H9 (cell line): ENCODE measurements around the gene PARM1. TPM values are rescaled to one million over a fixed set of nuclear protein-coding genes. Genes with fewer than 3 reads are reported as not detected.

Experiments
- DNase-seq: peaks from one replicate; pipeline ENCODE4 v3.0.0-alpha.2; 2017
- H2AFZ ChIP-seq: one replicate; pipeline ENCODE4 v1.6.1; 2013; ENCODE audit warnings: mild to moderate bottlenecking, low read length, control low read depth, moderate library complexity
- H2AK5ac ChIP-seq: 2 replicates; pipeline ENCODE4 v1.6.1; 2013; ENCODE audit warnings: low read length, control low read depth, mixed read lengths; ENCODE audit not compliant: insufficient read length
- H2BK120ac ChIP-seq: one replicate; pipeline ENCODE4 v1.6.1; 2013; ENCODE audit warnings: low read depth, mild to moderate bottlenecking, low read length, control low read depth, inconsistent platforms; ENCODE audit not compliant: poor library complexity, severe bottlenecking
- H2BK12ac ChIP-seq: 2 replicates; pipeline ENCODE4 v1.6.1; 2013; ENCODE audit warnings: low read length, control low read depth, mixed read lengths, low read depth; ENCODE audit not compliant: insufficient read length
- H2BK15ac ChIP-seq: 2 replicates; pipeline ENCODE4 v1.6.1; 2013; ENCODE audit warnings: low read depth, low read length, control low read depth
- H2BK20ac ChIP-seq: one replicate; pipeline ENCODE4 v1.6.1; 2013; ENCODE audit warnings: low read depth, mild to moderate bottlenecking, low read length, control low read depth, inconsistent platforms; ENCODE audit not compliant: poor library complexity, severe bottlenecking
- H2BK5ac ChIP-seq: 2 replicates; pipeline ENCODE4 v1.6.1; 2013; ENCODE audit warnings: low read length, control low read depth, mixed read lengths; ENCODE audit not compliant: insufficient read length
- H3K14ac ChIP-seq: 2 replicates; pipeline ENCODE4 v1.6.1; 2013; ENCODE audit warnings: low read length, control low read depth; ENCODE audit not compliant: insufficient read depth
- H3K18ac ChIP-seq: 2 replicates; pipeline ENCODE4 v1.6.1; 2013; ENCODE audit warnings: low read depth, mild to moderate bottlenecking, mixed read lengths, low read length, control low read depth; ENCODE audit not compliant: insufficient read length
- H3K23ac ChIP-seq: 2 replicates; pipeline ENCODE4 v1.6.1; 2013; ENCODE audit warnings: low read length, control low read depth, mixed read lengths, low read depth; ENCODE audit not compliant: insufficient read length
- H3K23me2 ChIP-seq: 2 replicates; pipeline ENCODE4 v1.6.1; 2013; ENCODE audit warnings: low read depth, mild to moderate bottlenecking, mixed read lengths, low read length, control low read depth; ENCODE audit not compliant: insufficient read length, poor library complexity, severe bottlenecking
- H3K27ac ChIP-seq: 2 replicates; pipeline ENCODE4 v1.5.1; 2013; ENCODE audit warnings: low read length, control low read depth, mixed read lengths, low read depth; ENCODE audit not compliant: insufficient read length
- H3K27me3 ChIP-seq: 2 replicates; pipeline ENCODE4 v1.6.1; 2013; ENCODE audit warnings: low read length, control low read depth, inconsistent platforms; ENCODE audit not compliant: insufficient read depth
- H3K4ac ChIP-seq: 2 replicates; pipeline ENCODE4 v1.6.1; 2013; ENCODE audit warnings: low read depth, mild to moderate bottlenecking, control low read depth, inconsistent platforms, low read length, moderate library complexity
- H3K4me1 ChIP-seq: 2 replicates; pipeline ENCODE4 v1.6.1; 2013; ENCODE audit warnings: low read length, control low read depth, inconsistent platforms; ENCODE audit not compliant: insufficient read depth
- H3K4me2 ChIP-seq: 2 replicates; pipeline ENCODE4 v1.6.1; 2013; ENCODE audit warnings: low read length, control low read depth, mixed read lengths; ENCODE audit not compliant: insufficient read length, insufficient read depth
- H3K56ac ChIP-seq: 2 replicates; pipeline ENCODE4 v1.6.1; 2013; ENCODE audit warnings: low read depth, mild to moderate bottlenecking, mixed read lengths, low read length, control low read depth; ENCODE audit not compliant: insufficient read length
- H3K79me1 ChIP-seq: 2 replicates; pipeline ENCODE4 v1.6.1; 2013; ENCODE audit warnings: low read depth, mild to moderate bottlenecking, moderate library complexity, low read length, control low read depth, inconsistent platforms; ENCODE audit not compliant: insufficient read depth, poor library complexity, severe bottlenecking
- H3K79me2 ChIP-seq: 2 replicates; pipeline ENCODE4 v1.6.1; 2013; ENCODE audit warnings: low read length, control low read depth, inconsistent platforms; ENCODE audit not compliant: insufficient read depth
- H3K9ac ChIP-seq: 2 replicates; pipeline ENCODE4 v1.6.1; 2013; ENCODE audit warnings: low read length, control low read depth, mixed read lengths; ENCODE audit not compliant: insufficient read length; ENCODE audit errors: extremely low read depth
- H3K9me3 ChIP-seq: one replicate; pipeline ENCODE4 v1.6.1; 2013; ENCODE audit warnings: low read depth, low read length, inconsistent platforms; ENCODE audit not compliant: control insufficient read depth
- H3T11ph ChIP-seq: one replicate; pipeline ENCODE4 v1.6.1; 2013; ENCODE audit warnings: mild to moderate bottlenecking, low read length, control low read depth, inconsistent platforms
- H4K20me1 ChIP-seq: one replicate; pipeline ENCODE4 v1.6.1; 2013; ENCODE audit not compliant: control insufficient read depth, insufficient read length, insufficient read depth
- H4K5ac ChIP-seq: 2 replicates; pipeline ENCODE4 v1.6.1; 2013; ENCODE audit warnings: low read depth, mild to moderate bottlenecking, mixed read lengths, low read length, control low read depth; ENCODE audit not compliant: insufficient read length
- H4K8ac ChIP-seq: replicated peaks from 2 replicates; pipeline ENCODE4 v1.6.1; 2013; ENCODE audit warnings: low read length, control low read depth, mixed read lengths, low read depth; ENCODE audit not compliant: insufficient read length
- H4K91ac ChIP-seq: 2 replicates; pipeline ENCODE4 v1.6.1; 2013; ENCODE audit warnings: low read depth, mild to moderate bottlenecking, moderate library complexity, mixed read lengths, low read length, control low read depth; ENCODE audit not compliant: insufficient read length
- H3K27ac Mint-ChIP-seq, 3 experiments: 2 replicates in 2 of 3; 3 replicates in 1 of 3; pipeline ENCODE4 v1.8.0; 2020 to 2021; ENCODE audit warnings: mixed read lengths in 3 of 3, mild to moderate bottlenecking in 1 of 3, moderate library complexity in 1 of 3
- H3K27me3 Mint-ChIP-seq: 2 replicates; pipeline ENCODE4 v1.8.0; 2021; ENCODE audit warnings: low read depth, mild to moderate bottlenecking, moderate library complexity, mixed read lengths
- H3K36me3 Mint-ChIP-seq, 3 experiments: 2 replicates in 2 of 3; 3 replicates in 1 of 3; pipeline ENCODE4 v1.8.0; 2020 to 2021; ENCODE audit warnings: low read depth in 3 of 3, mixed read lengths in 3 of 3; ENCODE audit not compliant: insufficient read depth in 1 of 3
- H3K4me1 Mint-ChIP-seq, 2 experiments: 2 replicates each; pipeline ENCODE4 v1.8.0; 2020; ENCODE audit warnings: mixed read lengths in 2 of 2
- H3K4me3 Mint-ChIP-seq, 2 experiments: 2 replicates in 1 of 2; 3 replicates in 1 of 2; pipeline ENCODE4 v1.8.0; 2020 to 2021; ENCODE audit warnings: mild to moderate bottlenecking in 2 of 2, mixed read lengths in 2 of 2, moderate library complexity in 1 of 2
- H3K9me3 Mint-ChIP-seq, 2 experiments: 2 replicates in 1 of 2; 3 replicates in 1 of 2; pipeline ENCODE4 v1.8.0; 2020; ENCODE audit warnings: mild to moderate bottlenecking in 2 of 2, mixed read lengths in 2 of 2, moderate library complexity in 1 of 2
- WGBS: extraction: QIAGEN DNeasy Blood & Tissue Kit; methylation state at CpG from one replicate; pipeline ENCODE4 v1.1.7; 2013; ENCODE audit warnings: missing lambda C conversion rate, low lambda C conversion rate, mixed read lengths; ENCODE audit not compliant: insufficient read length; ENCODE audit errors: extremely low coverage; 5-methylcytosine and 5-hydroxymethylcytosine counted together
- total RNA-seq: library from RNA; stranded (reverse); gene quantifications from 2 replicates; pipeline ENCODE4 v1.2.1, GENCODE V29; 2021
- TF ChIP-seq, protein P1 (sequence below): fragments of 200-600 bp; sonication (generic); conservative IDR thresholded peaks from 3 replicates; pipeline ENCODE4 v1.8.0; 2021; ENCODE audit warnings: antibody characterized with exemption, mild to moderate bottlenecking

The PARM1 gene
- total RNA-seq, 1 experiment from 2014 or later: 2.0 TPM

DNA sequence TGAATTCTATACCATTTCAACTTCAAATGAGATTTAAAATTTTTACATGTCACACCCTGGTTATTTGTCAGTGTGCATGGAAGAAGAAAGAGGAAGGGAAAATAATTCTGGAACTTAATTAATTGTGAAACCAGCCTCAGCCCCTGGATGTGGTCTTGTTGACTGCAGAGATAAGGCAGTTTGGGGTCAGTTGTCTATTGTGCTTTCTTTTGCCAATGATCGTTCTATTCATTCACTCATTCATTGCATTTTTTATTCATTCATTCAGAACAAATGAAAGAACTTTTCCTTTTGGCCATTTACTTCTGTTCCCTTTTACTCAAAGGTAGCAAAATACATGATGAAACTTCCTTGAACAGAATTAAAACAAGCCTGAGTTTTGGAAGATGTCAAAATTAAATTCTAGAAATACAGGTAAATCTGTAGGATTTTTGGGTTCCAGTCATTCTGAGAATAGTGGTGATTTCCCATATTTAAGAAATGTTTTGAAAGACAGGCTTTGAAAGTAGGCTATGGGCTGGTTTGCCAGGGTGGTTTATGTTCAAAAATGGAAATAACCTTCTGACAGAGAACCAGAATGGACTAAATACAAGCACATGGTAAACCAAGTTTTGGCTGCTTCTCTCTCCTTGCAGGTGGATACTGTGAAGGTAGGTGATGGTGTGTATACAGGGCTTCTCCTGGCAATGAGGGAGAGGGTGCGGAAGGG lies 35.7 kb downstream of the PARM1 start:
- H3K27ac Mint-ChIP-seq: no peak overlapping the region
- no peak for DNase-seq
- Histone ChIP-seq H3K79me2 (no peaks in the 10 kb centered on the region), H2BK15ac (no peak overlapping the region), H3K18ac (no peak overlapping the region), H2BK120ac (no peak overlapping the region), H4K8ac (no peak overlapping the region), H3K4me1 (no peaks in the 10 kb centered on the region), H4K20me1 (no peaks in the 10 kb centered on the region), H3K56ac (no peak overlapping the region), H4K91ac (no peak overlapping the region), H4K5ac (no peak overlapping the region), H2BK12ac (no peak overlapping the region), H2BK5ac (no peak overlapping the region), H3T11ph (no peak overlapping the region), H2AK5ac (no peak overlapping the region), H3K23me2 (no peaks in the 10 kb centered on the region), H3K9ac (no peak overlapping the region), H3K79me1 (no peaks in the 10 kb centered on the region), H3K27ac (no peak overlapping the region), H3K4ac (no peak overlapping the region), H3K27me3 (no peaks in the 10 kb centered on the region), H3K14ac (no peak overlapping the region), H3K4me2 (no peak overlapping the region), H2AFZ (no peak overlapping the region), H2BK20ac (no peak overlapping the region), H3K23ac (no peak overlapping the region), H3K9me3 (no peaks in the 10 kb centered on the region)
- H3K4me1 Mint-ChIP-seq: no peaks in the 10 kb centered on the region
- TF ChIP-seq, protein P1, sequence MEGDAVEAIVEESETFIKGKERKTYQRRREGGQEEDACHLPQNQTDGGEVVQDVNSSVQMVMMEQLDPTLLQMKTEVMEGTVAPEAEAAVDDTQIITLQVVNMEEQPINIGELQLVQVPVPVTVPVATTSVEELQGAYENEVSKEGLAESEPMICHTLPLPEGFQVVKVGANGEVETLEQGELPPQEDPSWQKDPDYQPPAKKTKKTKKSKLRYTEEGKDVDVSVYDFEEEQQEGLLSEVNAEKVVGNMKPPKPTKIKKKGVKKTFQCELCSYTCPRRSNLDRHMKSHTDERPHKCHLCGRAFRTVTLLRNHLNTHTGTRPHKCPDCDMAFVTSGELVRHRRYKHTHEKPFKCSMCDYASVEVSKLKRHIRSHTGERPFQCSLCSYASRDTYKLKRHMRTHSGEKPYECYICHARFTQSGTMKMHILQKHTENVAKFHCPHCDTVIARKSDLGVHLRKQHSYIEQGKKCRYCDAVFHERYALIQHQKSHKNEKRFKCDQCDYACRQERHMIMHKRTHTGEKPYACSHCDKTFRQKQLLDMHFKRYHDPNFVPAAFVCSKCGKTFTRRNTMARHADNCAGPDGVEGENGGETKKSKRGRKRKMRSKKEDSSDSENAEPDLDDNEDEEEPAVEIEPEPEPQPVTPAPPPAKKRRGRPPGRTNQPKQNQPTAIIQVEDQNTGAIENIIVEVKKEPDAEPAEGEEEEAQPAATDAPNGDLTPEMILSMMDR: no peak
- H3K27me3 Mint-ChIP-seq: no peaks in the 10 kb centered on the region
- no peaks in the 10 kb centered on the region; a peak in 1 of 5 replicates for H3K9me3 Mint-ChIP-seq
- H3K36me3 Mint-ChIP-seq: no peaks in the 10 kb centered on the region
- WGBS: no CpG with 5 or more reads among the region's 2 CpGs
- H3K4me3 Mint-ChIP-seq: no peak overlapping the region
